Adrenal gland (tissue), 5 donors: ENCODE results near the gene PLEKHM2.

ENCODE experiments used
- CTCF ChIP-seq, 6 experiments: fragments of 450-650 bp in 4 of 6; fragments of 200-600 bp in 2 of 6; sonication (generic) in 1 of 6; IDR thresholded peaks; 1 replicate in 5 of 6; 2 replicates in 1 of 6; pipeline versions ENCODE4 v1.5.1 to v1.8.0; 2016 to 2021; ENCODE audit warnings: antibody characterized with exemption in 6 of 6, mild to moderate bottlenecking in 2 of 6, moderate library complexity in 1 of 6
- POLR2A ChIP-seq, 2 donors: fragments of 450-650 bp; IDR thresholded peaks; one replicate each; pipeline ENCODE4 v1.6.1; 2017; ENCODE audit warnings: antibody characterized with exemption in 2 of 2, mild to moderate bottlenecking in 2 of 2, moderate library complexity in 1 of 2
- donor health status: DM: no; HTN: no; CAD: no.

GRCh38 chr1:15696956-15697521 is 12.9 kb downstream of the PLEKHM2 start:
- TF ChIP-seq CTCF (IDR thresholded peaks at IDR 0.05) (no peak), POLR2A (IDR thresholded peaks at IDR 0.05) (no peak)
